Stimulated activated CD8-positive, alpha-beta memory T cell treated with anti-CD3 and anti-CD28 coated beads, Interleukin-12 subunit alpha, Interleukin-12 subunit beta, amount 100 ng/mL, for 24 hours (primary cell): Measurements from ENCODE around the gene GMDS.

Experiments
- DNase-seq: peaks from one replicate; pipeline ENCODE4 v3.0.0-alpha.2; 2020; ENCODE audit errors: extremely low read depth

Gene GMDS

DNA sequence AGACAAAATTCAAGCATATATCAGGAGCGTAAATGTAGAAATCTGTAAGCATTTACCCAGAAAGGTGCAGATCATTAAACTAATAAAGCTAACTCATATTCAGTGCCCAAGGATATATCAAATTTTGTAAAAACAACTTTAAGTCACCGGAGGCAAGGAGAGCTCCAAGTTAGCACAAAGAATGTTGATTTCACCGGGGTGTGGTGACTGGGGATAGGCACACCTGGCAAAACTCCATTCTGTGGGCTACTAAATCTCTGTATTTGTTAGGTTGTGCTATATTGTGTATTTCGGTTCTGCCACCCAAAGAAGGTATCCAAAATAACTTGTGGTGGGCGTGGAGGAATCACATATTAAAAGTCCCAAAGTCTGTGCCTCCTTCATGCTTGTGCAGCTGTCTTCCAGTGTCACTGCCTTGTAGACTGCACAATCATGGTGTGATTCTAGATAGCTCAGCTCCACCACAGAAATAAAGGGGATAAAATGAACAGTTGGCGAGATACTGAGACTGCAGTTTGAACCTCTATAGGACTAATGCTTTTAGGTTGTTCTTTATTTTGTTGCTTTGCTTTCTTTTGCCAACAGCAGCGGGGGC, 111.6 kb downstream of the GMDS start:
- no peak for DNase-seq

DNA sequence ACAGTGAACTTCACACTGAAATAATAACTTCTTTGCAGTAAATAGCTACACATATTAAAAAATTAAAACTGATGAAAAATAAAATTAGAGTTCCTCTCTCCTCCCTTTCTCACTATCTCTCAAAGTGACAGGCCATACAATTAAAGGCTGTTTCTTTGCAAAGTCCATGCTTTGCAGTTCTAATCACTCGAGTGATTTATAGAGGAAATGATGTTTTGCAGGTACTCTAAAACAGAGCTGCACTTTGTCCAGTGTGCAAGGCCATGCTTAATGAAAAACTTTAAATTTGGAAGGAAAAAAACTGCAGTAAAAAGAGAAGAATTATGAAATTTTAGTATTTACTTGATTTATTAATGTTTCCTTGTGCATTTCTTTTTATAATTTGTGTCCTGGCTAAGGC, 112.5 kb downstream of the GMDS start:
- no peak for DNase-seq

DNA sequence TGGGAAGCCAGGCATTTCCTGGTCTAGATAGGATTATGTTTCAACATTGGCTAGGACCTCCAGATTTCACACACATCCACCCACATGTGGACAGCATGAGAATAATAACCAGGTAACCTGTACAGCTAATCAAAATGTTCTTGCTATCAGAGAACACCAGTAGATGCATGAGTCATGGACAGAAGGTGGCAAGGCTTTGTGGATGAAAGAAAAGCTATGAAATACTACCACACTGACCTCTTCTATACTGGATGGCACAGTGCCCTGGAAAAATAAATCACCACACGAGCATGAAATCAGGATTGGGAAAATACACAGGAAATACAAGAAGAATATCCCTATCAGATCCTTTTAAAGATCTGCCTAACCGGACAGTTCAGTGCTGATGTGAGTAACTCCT, 113.0 kb downstream of the GMDS start:
- DNase-seq, result no peak

DNA sequence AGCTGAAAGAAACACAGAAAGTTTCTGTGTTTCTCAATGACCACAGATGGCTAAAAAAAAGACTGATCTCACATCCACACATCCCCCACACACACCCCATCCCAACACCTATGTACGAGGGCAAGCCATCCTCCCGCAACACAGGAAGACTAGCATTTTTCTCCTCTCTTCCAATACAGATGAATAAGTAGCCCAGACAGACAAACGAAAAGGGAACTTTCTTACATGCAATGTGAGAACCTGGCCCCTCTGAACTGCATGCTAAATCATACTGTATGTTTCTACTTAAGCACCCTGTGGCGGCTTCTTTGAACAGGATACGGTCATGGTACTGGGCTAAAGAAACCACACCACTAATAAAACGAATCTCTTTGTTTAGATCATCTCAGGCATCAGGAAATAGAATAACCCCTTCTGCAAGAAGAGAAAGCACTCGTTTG, 116.2 kb downstream of the GMDS start:
- no peak for DNase-seq

DNA sequence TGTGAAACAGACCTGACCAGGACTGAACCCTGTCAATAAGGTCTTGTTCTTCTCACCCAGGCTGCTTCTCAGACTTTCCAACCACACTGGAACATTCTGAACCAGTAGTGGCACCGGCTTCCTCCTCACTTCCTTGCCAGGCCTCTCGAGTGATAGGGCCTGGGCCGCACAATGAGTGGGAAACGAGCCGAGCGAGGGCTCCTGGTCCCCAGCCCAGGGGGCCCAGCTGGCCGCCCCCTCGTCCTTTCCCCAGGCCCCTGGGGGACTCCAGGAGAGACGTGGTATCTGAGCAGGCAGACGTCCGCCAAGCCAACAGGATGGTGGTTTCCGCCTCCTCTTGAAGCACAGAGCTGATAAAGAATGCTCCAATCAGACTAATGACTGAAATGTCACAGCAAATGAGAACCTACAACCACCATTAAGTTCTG, 117.9 kb downstream of the GMDS start:
- DNase-seq, result peak; percentile 24

DNA sequence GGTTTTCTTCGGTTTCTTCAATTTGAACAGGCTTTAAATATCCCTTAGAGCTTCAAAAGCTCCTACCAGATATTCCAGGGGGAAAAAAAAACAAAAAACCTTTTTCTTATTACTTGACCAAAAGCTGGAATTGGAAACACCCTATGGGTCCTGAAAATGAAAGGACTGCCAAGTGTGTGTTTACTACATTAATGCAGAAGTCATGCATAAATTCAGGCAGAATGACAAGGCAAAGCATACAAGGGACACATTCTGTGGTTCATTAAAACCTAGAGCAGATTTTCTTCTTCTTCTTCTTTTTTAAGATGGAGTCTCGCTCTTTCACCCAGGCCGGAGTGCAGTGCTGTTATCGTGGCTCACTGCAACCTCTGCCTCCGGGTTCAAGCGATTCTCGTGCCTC, 119.1 kb downstream of the GMDS start:
- no peak for DNase-seq

DNA sequence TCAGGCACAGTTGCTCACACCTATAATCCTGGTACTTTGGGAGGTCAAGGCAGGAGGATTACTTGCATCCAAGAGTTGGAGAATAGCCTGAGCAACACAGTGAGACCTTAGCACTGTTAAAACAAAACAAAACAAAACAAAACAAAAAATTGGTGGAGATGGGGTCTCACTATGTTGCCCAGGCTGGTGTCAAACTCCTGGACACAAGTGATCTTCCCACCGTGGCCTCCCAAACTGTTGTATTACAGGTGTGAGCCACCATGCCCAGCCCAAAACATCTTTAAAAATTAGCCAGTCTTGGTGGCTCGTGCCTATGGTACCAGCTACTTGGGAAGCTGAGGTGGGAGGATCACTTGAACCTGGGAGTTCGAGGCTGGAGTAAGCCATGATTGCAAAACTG, 120.2 kb downstream of the GMDS start:
- DNase-seq, result no peak

DNA sequence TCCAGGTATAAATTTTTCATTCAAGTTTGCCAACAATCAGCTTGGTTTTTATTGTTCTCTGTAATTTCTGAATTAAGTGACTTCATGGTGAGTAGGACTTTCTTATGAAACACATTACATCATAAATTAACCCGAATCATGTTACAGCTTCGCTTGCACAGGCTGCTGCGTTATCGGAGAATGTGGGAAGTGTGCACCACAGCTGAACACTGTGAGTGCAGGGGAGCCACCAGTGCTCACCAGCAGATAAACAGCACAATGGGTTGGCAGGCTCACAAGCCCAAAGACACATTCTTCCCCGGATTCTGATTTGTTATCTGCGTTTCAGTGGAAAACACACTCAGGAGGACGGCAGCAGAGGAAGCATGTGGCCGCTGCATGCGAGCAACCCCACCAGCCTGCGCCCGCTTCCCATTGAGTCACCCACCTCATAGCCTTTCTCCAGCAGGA, 121.1 kb downstream of the GMDS start:
- DNase-seq, result no peak

DNA sequence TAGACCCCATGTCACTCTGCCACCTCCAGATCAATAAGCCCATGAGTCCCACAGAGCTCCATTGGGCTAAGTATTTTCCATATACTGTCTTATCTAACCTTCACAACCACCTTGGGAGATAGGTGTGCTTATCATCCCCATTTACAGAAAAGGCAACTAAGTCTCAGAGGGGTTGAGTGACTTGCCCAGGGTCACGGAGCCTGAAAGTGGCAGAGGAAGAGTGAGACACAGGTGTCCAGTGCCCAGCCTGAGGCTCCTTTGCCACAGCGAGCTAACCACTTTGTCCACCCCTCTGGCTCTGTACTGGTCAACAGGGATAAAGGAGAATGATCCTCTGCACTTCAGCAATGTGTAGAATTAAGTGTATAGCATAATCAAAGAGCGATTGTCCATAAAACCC, 124.5 kb downstream of the GMDS start:
- DNase-seq, result no peak

DNA sequence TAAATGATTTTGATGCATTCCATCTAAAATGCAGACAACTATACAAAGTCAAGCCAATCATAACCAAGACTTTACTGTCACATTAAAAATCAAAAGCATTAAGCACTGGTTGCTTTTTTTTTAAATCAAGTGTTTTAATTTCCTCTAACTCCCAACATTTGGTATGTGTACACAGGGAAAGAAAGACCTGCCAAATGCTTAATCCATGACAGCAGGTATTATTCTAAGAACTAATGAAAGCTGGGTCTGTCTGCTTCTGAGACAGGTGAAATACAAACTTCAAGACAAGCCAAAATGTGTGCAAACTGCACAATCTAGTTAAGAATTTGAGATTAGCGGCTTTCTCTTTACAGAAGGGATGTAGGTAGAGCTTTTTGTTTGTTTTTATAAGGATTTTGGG, 126.1 kb downstream of the GMDS start:
- DNase-seq, result no peak

DNA sequence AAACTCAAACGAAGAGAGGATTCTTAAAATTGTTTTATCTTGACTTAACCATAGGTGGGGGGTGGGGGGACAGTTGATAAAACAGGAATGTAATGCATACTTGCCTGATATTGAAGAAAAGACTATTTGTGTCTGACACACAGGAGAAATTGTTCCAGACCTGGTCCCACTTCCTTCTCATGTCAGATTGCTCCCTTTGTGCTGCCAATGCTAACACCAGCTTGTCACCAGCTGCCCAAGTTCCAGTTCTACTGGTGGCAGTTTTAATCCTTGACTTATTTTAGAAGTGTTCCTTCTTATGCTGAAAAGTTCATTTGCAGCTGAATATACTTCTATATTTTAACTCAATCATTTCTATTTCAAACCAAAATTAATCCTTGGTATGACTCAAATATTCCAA, 127.3 kb downstream of the GMDS start:
- DNase-seq, result no peak

DNA sequence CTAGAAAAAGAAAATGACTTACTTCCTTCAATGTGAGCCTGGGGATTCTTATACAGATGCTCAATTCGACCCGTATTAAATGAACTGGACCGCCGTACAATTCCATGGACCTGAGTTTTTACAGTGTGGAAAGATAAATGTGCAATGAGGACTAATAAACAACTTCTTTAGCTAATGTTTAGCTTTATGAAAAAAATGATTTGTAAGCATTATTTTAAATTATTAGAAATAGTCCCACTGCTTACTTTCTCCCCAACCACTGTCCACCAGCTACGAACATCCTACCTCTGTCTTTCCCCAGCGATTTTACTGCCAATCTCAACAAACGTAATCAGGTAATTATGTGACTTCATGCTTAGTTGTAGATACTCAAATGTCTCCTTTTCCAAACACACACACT, 128.0 kb downstream of the GMDS start:
- DNase-seq, result no peak

DNA sequence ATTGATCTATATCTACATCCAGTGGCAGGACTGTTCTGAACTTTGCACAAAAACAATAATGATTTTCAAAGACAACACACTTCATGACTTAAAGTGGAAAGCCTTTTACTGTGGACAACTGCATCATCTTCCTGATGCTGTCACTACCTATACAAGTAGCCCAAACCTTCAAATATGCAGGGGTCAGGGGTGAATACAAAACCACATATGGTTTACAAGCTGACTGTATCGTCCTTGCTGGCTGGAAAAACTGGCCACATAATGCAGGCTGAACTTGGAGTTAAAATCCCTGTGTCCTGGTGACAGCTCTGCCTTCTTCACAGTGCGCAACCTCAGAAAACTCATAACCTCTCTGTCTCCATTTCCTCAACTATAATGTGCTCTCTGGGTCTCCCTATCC, 128.9 kb downstream of the GMDS start:
- DNase-seq, result no peak

DNA sequence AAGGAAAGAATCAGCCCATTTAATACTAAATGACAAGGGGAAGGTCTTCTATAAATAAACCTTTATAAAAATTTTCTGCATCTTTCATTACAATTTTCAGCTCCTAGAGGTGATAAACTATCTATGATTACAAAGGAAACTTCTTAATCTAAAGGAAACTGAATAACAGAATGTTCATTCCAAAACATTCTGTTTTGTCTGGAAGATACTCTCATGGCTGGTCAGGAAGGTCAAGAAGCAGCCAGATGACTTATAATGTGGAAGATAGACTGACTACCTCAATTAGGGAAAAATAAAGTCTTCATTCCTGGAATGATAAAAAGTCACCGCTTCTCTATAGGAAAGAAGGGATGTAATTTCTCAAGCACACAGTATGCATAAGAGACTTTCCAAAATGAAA, 131.3 kb downstream of the GMDS start:
- DNase-seq, result no peak

DNA sequence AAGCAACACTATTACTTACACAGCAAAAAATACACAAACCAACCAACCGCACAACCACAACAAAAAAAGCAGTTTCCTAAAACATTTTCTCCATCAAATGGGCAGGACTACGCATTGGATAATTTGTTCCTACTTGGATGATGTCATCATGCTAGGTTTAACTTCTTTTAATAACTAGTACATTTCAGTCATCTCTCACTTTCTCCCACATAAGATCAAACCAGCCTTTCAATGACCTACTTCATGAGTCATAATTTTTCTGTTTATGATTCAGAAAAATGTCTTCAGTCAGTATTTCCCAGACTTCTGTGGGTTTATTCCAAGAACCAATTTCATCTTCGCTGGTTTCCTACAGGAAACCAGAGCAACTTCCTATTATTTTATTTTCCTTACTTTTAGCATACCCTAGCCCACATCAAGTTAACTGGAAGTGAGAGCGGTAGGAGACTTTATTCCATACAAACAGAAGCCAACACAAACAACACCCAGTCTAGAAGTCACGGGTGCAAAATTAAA, 134.2 kb downstream of the GMDS start:
- no peak for DNase-seq

DNA sequence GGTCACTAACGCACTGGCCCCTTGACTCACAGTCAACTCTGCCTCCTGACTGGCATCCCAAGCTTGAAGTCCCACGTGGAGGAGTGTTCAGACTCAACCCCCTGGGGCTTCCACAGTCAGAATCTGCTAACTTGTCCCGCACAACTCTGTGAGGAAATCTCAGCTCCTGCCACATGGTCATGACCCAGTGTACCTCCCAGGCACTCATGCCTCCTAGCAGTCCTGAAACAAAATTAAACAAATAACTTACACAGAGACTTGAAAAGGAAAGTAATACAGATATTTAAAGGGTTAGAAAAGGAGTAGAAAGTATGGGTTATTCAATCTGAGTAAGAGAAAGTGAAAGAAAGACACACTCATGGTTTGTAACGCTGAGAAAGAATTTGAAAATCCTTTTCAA, 134.9 kb downstream of the GMDS start:
- DNase-seq, result no peak

DNA sequence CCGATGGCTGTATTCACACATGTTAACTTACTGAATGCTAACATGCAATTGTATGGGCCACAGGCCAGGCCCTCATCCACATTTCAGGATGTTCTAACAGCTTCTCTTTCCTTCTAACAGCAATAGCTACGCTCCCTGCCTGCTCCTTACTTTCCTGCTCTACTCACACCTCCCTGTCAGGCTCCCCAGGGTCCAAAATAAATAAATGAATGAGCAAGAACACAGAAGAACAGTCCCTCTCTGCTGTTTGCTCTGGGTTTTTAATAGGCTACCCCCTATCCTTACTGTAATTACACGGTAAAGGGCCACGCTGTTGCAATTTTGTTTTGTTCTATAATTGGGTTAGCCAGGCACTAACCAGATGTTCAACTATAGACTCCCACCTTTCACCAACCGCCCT, 135.6 kb downstream of the GMDS start:
- DNase-seq, result no peak

DNA sequence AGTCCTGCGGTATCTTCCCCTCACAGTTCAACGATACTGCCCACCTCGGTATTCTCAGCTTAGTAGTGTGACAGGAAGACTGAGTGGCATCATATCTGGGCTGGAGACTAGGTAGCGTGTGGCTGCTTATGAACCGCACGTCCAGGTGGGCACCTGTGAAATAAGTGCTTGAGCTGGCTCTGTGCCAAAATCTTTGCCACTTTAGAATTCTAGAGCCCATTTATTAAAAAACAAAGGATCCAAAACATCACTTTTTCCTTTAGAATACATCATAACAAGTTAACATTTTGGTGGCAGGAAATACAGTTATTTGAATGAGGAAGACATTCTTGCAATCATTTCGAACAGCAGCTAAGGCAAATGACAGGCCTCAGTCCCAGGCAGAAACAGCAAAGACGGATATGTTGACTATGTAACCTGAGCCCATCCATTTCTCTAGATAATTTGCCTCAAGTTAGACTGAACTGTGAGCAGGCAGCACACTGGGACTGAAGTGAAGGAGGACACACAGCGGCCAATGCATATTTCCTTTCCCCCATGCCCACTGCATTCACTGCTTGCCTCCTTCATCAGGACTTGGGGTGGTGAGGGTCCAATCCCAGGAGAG, 136.6 kb downstream of the GMDS start:
- no peak for DNase-seq

DNA sequence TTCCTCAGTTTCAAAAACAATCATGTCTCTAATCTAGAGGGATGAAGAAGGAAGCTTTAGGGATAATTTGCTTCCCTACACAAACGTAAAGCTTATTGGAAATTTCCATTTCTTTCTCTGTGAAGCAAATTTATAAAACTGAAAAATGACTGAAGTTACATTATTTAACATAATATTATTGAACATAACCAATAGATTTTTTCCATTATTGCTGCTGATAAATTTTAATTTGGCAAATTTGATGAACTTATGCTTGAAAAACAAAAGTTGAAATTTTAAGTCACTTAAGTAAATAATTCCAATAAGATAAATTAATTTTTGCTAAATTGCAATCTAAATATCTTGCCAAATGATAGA, 140.9 kb downstream of the GMDS start:
- no peak for DNase-seq

DNA sequence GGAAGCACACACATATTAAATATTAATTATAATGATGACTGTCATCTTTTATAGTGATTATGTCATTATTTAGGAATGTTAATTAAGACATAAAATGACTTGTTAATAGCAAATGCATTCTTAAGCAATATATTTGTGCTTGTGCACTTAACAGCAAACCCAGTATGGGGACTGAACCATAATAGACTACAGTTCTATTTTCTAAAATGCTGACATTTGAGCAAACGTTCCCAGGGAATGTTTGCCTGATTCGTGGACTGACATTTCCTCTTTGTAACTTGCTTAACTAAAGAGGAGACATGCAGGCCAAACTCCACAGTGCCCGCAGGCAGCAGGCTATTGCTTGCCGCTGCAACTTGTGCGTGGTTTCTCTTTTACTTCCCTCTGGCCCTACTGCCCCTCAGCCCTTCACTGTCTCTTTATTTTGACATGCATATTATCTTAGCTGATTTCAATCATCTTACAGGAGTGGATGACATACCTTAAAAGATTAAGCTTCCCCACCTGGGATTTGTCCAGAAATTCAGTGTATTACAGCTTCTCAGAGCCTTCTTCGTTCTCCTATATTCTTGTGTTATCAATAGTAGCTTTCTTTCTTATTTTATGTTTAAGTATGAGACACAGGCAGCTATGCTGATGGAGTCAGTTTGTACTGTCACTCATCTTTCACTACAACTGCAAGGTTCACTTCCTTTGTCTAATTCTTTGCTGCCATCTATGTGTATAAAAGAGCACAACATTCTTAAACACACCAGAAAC, 141.5 kb downstream of the GMDS start:
- DNase-seq, result no peak

DNA sequence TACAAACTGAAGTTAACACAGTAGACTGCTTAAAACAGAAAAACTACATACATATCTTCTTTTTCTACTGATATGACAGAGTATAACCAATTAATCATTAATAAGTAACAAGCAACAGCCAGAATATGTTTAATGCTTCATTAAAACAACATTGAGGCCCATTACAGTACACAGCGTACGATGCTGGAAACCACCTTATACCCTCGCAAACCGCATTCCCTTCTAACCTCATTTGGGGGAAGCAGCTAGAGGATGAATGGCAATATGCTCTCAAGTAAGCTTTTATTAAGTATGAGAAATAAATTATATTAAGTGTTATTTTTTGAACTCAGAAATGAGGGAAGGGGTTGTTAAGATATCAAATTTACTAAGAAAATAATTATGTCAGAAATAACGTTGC, 142.4 kb downstream of the GMDS start:
- no peak for DNase-seq

DNA sequence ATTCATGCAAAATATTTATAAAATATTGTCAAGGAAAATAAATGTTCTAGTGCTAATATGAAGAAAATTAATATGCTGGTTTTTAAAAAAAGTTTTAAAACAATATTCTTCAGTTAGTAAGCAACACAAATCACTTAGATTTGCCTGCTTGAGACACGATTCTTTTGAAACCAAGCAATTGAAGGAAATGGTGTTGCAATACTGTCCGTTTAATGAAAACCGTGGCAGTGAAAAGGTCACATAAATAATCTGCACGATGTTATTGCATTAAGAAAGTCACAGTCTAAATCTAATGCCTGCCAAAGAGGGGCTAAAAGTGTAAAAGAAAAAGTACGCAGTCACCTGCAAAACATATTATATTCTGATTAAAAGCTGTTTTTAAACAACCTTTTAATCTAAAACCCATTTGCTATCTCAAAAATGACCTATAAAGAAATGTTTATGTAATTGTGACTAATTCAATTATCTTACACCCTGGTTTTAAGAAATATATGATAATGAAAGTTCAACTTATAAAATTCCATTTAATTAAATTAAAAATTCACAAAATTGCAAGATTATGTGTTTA, 143.0 kb downstream of the GMDS start:
- no peak for DNase-seq

DNA sequence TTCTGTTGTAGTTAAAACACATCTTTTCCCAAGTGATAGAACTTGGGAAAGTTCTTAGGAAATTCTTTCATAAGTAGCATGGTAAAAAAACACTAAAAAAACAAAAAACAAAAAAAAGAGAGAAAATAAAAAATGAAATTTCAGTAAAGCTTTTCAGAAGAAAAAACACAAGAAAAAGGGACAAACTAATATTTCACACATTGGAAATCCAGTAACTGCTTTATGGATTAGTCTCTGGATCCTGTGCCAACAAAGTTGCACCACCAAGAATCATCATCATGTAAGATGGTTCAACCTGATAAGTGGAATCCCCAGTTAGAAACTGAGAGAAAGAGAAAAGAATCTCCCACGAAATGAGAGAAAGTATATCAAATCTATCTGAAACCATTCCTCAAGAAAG, 144.2 kb downstream of the GMDS start:
- no peak for DNase-seq
